PC-3 (cell line): ENCODE measurements around the gene CXXC5. TPM values are rescaled to one million over a fixed set of nuclear protein-coding genes. Genes with fewer than 3 reads are reported as not detected.
A peak's percentile ranks its signal among the peaks of the same experiment; 100 is the strongest.

Experiments used
- ATAC-seq: fragments of 200-7000 bp; cut with Tn5 transposase; 2 replicates; pipeline ENCODE4 v1.9.1; 2020; ENCODE audit warnings: mild to moderate bottlenecking, moderate library complexity
- BruUV-seq: library from RNA; stranded (reverse); fragments of 400-500 nt; replicated peaks from 2 replicates; lab custom pipeline; 2021; lab: Mats Ljungman, UMichigan
- CTCF ChIA-PET: fragments of 300-600 bp; sonication (Branson Sonifier 250); formaldehyde crosslinking; loops from one replicate; lab custom pipeline; 2022; ENCODE audit warnings: antibody characterized with exemption; lab: Charles Lee
- POLR2A ChIA-PET: fragments of 300-600 bp; sonication (Branson Sonifier 250); formaldehyde crosslinking; loops from one replicate; lab custom pipeline; 2022; ENCODE audit warnings: antibody characterized with exemption; ENCODE audit not compliant: unreplicated experiment; lab: Charles Lee
- DNase-seq: peaks from one replicate; pipeline ENCODE4 v3.0.0-alpha.2; 2015
- H2AFZ ChIP-seq: fragments of 300-600 bp; sonication (generic); 2 replicates; pipeline ENCODE4 v1.6.0; 2016; ENCODE audit warnings: antibody characterized with exemption, low read length
- H3F3A ChIP-seq: fragments of 300-600 bp; sonication (generic); one replicate; pipeline ENCODE4 v1.6.0; 2017; ENCODE audit warnings: antibody characterized with exemption, low read length, control low read depth, mild to moderate bottlenecking; ENCODE audit not compliant: unreplicated experiment
- H3K27ac ChIP-seq: fragments of 300-600 bp; sonication (generic); 2 replicates; pipeline ENCODE4 v1.5.1; 2016; ENCODE audit warnings: mild to moderate bottlenecking, low read length
- H3K27me3 ChIP-seq: fragments of 300-600 bp; sonication (generic); 2 replicates; pipeline ENCODE4 v1.6.1; 2016; ENCODE audit warnings: low read length, mixed read lengths
- H3K36me3 ChIP-seq: fragments of 300-600 bp; sonication (generic); 2 replicates; pipeline ENCODE4 v1.6.1; 2016; ENCODE audit warnings: low read depth, mixed run types, low read length, mixed read lengths
- H3K4me1 ChIP-seq: fragments of 300-600 bp; sonication (generic); 2 replicates; pipeline ENCODE4 v1.5.1; 2016; ENCODE audit warnings: low read length; ENCODE audit not compliant: insufficient read depth
- H3K4me2 ChIP-seq: fragments of 300-600 bp; sonication (generic); 2 replicates; pipeline ENCODE4 v1.6.0; 2016; ENCODE audit warnings: low read length
- H3K4me3 ChIP-seq: fragments of 300-600 bp; sonication (generic); 2 replicates; pipeline ENCODE4 v1.5.1; 2016; ENCODE audit warnings: mild to moderate bottlenecking, low read length, mixed read lengths
- H3K79me2 ChIP-seq: fragments of 300-600 bp; sonication (generic); 2 replicates; pipeline ENCODE4 v1.6.1; 2017; ENCODE audit warnings: low read length, mixed read lengths
- H3K9ac ChIP-seq: fragments of 300-600 bp; sonication (generic); 2 replicates; pipeline ENCODE4 v1.6.0; 2016; ENCODE audit warnings: mild to moderate bottlenecking, low read length
- H3K9me2 ChIP-seq: fragments of 300-600 bp; sonication (generic); replicated peaks from 2 replicates; pipeline ENCODE4 v1.6.1; 2016; ENCODE audit warnings: mixed run types, low read length, mixed read lengths
- H3K9me3 ChIP-seq: fragments of 300-600 bp; sonication (generic); 2 replicates; pipeline ENCODE4 v1.6.1; 2016; ENCODE audit warnings: low read length, mixed read lengths
- H4K20me1 ChIP-seq: fragments of 300-600 bp; sonication (generic); 2 replicates; pipeline ENCODE4 v1.6.1; 2016; ENCODE audit warnings: low read length, mixed read lengths
- CTCF ChIP-seq: fragments of 300-600 bp; sonication (generic); conservative IDR thresholded peaks from 2 replicates; pipeline ENCODE4 v1.5.1; 2017; ENCODE audit warnings: antibody characterized with exemption, low read depth, mild to moderate bottlenecking, low read length
- EZH2 ChIP-seq: fragments of 300-600 bp; sonication (generic); IDR thresholded peaks from one replicate; pipeline ENCODE4 v1.6.1; 2017; ENCODE audit warnings: antibody characterized with exemption, mild to moderate bottlenecking, low read length; ENCODE audit not compliant: unreplicated experiment
- EZH2phosphoT487 ChIP-seq: fragments of 300-600 bp; sonication (generic); IDR thresholded peaks from 2 replicates; pipeline ENCODE4 v1.6.1; 2018; ENCODE audit warnings: mild to moderate bottlenecking, antibody characterized with exemption, low read length, borderline replicate concordance
- intact Hi-C: fragments of 100-400 bp; cut with micrococcal nuclease; formaldehyde crosslinking; loops from 2 replicates; pipeline ENCODE4 v1.9.0; 2023
- total RNA-seq: library from RNA; depleted of rRNA; stranded (reverse); fragments of >200 nt; gene quantifications from 2 replicates; pipeline ENCODE4 v1.2.3, GENCODE V29; 2014

CXXC5 gene
- total RNA-seq, 1 experiment from 2014 or later, result 31.1 TPM

DNA sequence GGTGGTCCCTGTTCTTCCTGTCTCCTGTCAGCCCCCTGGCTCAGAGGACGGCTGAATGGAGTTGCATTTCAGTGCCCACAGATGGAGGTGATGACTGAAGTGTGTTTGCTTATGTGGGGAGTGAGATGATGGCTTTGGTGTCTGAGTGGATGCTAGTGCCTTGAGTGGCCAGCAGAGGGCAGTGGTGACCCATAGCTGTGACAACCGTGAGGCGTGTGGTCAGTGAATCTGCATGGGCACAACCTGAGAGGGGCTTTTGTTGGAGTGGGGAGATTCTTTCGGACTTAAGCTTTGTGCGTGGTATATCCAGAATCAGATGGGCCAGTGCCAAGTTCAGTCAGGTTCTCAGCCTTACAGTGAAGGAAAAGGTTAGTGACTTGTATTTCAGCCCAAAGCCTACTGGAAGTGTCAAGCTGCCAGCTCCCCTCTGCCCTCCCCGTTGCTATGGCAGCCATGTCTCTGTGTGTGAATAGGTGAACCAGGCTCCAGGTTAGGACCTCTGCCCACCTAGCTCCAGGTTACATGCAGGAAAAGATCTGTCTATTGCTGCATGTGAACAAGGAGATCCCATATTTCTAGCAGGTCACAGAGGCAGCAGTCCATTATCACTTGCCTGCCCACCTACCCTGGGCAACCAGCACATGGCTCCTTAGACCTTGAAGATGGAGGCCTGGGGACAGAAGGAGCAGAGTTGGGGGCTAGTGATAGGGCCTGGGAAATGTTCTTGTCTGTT, 14.7 kb upstream of the CXXC5 start:
- H3F3A ChIP-seq, result no peaks in the 10 kb centered on the region
- no peak overlapping the region for H3K9ac ChIP-seq
- DNase-seq (peak; percentile 81), ATAC-seq (peak; percentile 36)
- no peak overlapping the region for H3K4me2 ChIP-seq
- no peak for TF ChIP-seq EZH2phosphoT487
- no peak for TF ChIP-seq EZH2
- TF ChIP-seq CTCF, result peak; percentile 97
- CTCF ChIA-PET, result interaction anchor here (0.6 to 1.2 kb wide), 5 partner anchors 27 to 211 kb away, joined by 3 to 5 read pairs (median 3); no protein-coding TSS in a partner anchor
- no peak overlapping the region for H3K4me3 ChIP-seq
- H3K79me2 ChIP-seq, result no peaks in the 10 kb centered on the region
- peaks cover 25% of the 10 kb centered on the region for H3K4me1 ChIP-seq
- no peaks in the 10 kb centered on the region for H3K9me3 ChIP-seq
- H3K27ac ChIP-seq, result no peak overlapping the region
- no peaks in the 10 kb centered on the region for H4K20me1 ChIP-seq
- intact Hi-C loops, result loop anchor here (1.0 to 2.0 kb wide), 3 partner anchors 57 to 132 kb away; no protein-coding TSS in a partner anchor
- no peaks in the 10 kb centered on the region for H3K27me3 ChIP-seq
- H3K9me2 ChIP-seq, result no peaks in the 10 kb centered on the region
- H3K36me3 ChIP-seq, result peaks cover 9% of the 10 kb centered on the region; the same call in 1 of the 2 replicates
- POLR2A ChIA-PET, result no interaction called here
- BruUV-seq, result no TSS peak
- no peak overlapping the region for H2AFZ ChIP-seq

GRCh38 chr5:139634028-139634325, 14.2 kb upstream of the CXXC5 start:
- CTCF ChIA-PET, result interaction anchor here (0.6 to 1.2 kb wide), 4 partner anchors 27 to 212 kb away, joined by 3 to 5 read pairs (median 4); no protein-coding TSS in a partner anchor
- TF ChIP-seq EZH2phosphoT487 (no peak), CTCF (no peak), EZH2 (no peak)
- BruUV-seq, result no TSS peak
- Histone ChIP-seq H3K4me2 (no peak overlapping the region), H3K4me3 (no peak overlapping the region), H3K9ac (no peak overlapping the region), H3K9me3 (no peaks in the 10 kb centered on the region), H3K9me2 (no peaks in the 10 kb centered on the region), H3K36me3 (peaks cover 5% of the 10 kb centered on the region; the same call in 1 of the 2 replicates), H3K79me2 (no peaks in the 10 kb centered on the region), H2AFZ (no peak overlapping the region), H3K4me1 (peaks cover 29% of the 10 kb centered on the region), H3F3A (no peaks in the 10 kb centered on the region), H3K27me3 (no peaks in the 10 kb centered on the region), H4K20me1 (no peaks in the 10 kb centered on the region), H3K27ac (no peak overlapping the region)
- ATAC-seq (no peak), DNase-seq (no peak)
- intact Hi-C loops, result no loop called here
- POLR2A ChIA-PET, result no interaction called here

DNA sequence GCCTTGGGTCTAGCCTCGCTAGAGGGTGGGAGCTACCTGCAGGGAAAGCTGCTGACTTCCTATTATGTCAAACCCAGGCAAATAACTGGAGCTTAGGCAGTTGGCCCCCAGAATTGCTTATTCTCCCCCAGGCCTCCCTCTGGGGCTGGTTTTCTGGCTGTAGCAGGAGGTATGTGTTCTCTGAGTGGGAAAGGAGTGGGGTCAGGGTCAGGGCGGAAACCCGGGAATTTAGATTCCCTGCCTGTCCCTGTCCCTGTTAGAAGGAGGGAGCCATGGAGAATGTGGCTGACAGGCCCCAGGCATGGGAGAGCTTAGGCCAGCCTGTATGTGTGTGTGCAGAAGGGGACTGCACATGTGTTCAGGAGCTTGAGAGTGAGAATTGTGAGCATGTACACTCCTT, 13.6 kb upstream of the CXXC5 start:
- Histone ChIP-seq H3K79me2 (no peaks in the 10 kb centered on the region), H3K27me3 (no peaks in the 10 kb centered on the region), H3K9me2 (no peaks in the 10 kb centered on the region), H3K27ac (no peak overlapping the region), H3K9me3 (no peaks in the 10 kb centered on the region), H3K9ac (no peak overlapping the region), H2AFZ (no peak overlapping the region), H3F3A (no peaks in the 10 kb centered on the region), H3K4me3 (no peak overlapping the region), H3K4me2 (no peak overlapping the region), H3K4me1 (peaks cover 31% of the 10 kb centered on the region), H3K36me3 (no peaks in the 10 kb centered on the region; the same call in 1 of the 2 replicates), H4K20me1 (no peaks in the 10 kb centered on the region)
- no peak for DNase-seq
- intact Hi-C loops, result no loop called here
- no peak for ATAC-seq
- no TSS peak for BruUV-seq
- ChIA-PET CTCF (no interaction called here), POLR2A (no interaction called here)
- no peak for TF ChIP-seq EZH2phosphoT487
- TF ChIP-seq CTCF, result no peak
- TF ChIP-seq EZH2, result no peak
